ENCODE data around the gene ZFTA. TPM values are rescaled to one million over a fixed set of nuclear protein-coding genes. Genes with fewer than 3 reads are reported as not detected.

Gene ZFTA
- total RNA-seq, 1 donor from 2014 or later: 12.5 TPM

DNA sequence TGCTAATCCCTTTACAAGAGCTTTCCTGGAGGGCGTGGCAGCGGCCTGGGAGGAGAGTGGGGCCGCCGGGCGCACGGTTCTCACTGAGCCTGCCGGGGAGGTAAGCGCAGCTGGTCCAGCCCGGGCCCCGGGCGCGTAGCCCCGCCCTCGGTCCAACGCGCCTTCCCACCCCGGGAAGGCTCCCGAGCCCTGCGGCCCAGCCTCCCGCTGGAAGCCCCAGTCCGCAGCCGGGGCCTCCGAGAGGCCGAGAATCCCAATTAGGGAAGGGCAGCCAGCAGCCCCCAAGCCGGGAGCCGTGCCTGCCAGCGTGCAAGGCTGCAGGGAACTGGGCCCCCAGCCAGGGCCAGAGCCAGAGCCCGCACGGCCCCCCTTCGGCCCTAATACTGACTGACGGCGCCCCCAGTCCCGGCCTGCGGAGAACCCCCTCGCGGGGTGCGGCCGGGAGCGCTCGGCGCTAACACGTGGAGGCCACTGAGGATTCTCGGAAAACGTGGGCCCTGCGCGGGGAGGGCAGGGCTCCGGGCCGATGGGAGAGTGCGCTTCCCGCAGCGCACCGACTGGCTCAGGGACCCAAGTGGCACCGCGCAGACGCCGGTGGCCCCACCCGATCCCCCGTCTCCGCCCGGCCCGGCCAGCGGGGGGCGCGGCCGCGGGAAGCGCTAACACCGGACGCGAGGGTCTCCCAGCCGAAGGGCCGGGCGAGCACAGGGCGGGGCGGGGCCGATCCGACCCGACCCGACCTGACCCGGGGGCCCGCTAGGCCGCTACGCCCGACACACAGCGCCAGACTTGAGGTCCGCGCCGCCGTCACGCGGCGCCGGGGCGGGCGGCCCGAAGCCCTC is 5.7 kb downstream of the ZFTA start:
- ChIA-PET POLR2A (no interaction called here), CTCF (no interaction called here)
- no peak for DNase-seq
- Mint-ChIP-seq H3K9me3 (no peaks in the 10 kb centered on the region), H3K4me3 (no peak overlapping the region), H3K36me3 (ENCODE audit: low read depth) (peaks cover 14% of the 10 kb centered on the region), H3K27ac (no peak overlapping the region), H3K4me1 (peaks cover 7% of the 10 kb centered on the region), H3K27me3 (no peaks in the 10 kb centered on the region)
- intact Hi-C loops (cut with micrococcal nuclease): no loop called here
- no peak for ATAC-seq (ENCODE audit: low read depth)
- TF ChIP-seq, protein P1, sequence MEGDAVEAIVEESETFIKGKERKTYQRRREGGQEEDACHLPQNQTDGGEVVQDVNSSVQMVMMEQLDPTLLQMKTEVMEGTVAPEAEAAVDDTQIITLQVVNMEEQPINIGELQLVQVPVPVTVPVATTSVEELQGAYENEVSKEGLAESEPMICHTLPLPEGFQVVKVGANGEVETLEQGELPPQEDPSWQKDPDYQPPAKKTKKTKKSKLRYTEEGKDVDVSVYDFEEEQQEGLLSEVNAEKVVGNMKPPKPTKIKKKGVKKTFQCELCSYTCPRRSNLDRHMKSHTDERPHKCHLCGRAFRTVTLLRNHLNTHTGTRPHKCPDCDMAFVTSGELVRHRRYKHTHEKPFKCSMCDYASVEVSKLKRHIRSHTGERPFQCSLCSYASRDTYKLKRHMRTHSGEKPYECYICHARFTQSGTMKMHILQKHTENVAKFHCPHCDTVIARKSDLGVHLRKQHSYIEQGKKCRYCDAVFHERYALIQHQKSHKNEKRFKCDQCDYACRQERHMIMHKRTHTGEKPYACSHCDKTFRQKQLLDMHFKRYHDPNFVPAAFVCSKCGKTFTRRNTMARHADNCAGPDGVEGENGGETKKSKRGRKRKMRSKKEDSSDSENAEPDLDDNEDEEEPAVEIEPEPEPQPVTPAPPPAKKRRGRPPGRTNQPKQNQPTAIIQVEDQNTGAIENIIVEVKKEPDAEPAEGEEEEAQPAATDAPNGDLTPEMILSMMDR (IDR thresholded peaks at IDR 0.05): no peak

DNA sequence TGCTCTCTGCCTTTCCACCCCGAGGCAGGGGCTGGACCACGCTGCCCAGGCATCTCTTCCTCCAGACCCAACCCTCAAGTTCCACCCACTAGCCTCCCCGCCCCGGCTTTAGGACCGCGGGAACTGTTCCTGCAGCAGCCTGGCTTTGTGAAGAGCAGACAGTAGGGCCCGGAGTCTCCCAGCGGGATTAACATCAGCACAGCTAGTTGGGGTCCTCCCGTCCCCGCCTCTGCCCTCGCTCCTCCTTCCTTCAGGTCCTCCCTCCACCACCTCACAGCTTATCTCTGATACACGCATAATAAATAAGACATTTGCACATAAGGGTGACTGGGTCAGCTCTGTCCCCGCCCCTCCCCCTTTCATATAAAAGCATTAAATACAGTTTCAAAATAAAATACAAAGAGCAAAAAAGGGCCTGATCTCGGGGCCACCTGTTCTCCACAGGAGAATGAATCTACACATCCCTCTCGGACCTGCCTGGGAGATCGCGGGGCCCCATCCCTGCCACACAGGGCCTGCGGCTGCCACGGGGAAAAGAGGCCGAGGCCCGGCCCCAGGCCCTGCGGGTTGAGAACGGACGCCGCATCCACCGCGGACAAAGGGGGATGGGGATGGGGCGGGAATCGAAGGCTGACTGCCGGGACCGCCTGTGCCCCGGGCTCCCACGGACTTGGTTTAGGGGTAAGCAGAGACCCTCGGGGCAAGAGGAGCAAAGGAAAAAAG is 6.5 kb downstream of the ZFTA start:
- no peak for ATAC-seq (ENCODE audit: low read depth)
- TF ChIP-seq, protein P1 (IDR thresholded peaks at IDR 0.05): no peak
- H3K4me3 Mint-ChIP-seq: no peak overlapping the region
- ChIA-PET CTCF (no interaction called here), POLR2A (no interaction called here)
- DNase-seq: no peak
- H3K27me3 Mint-ChIP-seq: no peaks in the 10 kb centered on the region
- H3K9me3 Mint-ChIP-seq: no peaks in the 10 kb centered on the region
- H3K36me3 Mint-ChIP-seq (ENCODE audit: low read depth): peaks cover 12% of the 10 kb centered on the region
- no peak overlapping the region for H3K27ac Mint-ChIP-seq
- intact Hi-C loops (cut with micrococcal nuclease): no loop called here
- peaks cover under 1% of the 10 kb centered on the region for H3K4me1 Mint-ChIP-seq

DNA sequence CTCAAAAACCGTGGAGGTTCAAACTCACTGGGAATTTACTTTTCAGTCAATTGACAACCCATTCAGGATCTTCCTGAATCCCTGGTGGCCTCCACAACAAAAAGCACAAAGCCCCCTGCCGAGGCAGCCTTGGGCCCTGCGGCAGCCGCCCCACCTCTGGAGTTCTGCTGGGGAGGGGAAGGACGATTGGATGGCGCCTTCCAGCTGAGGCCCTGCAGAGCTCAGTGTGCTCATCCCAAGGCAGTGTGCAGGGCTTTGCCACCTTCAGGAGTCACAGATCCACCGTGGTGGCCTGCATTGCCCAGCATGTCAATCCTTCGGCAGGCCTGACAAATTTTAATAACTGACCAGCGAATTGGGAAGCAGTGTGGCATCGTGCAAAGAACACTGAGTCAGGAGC is 7.4 kb downstream of the ZFTA start:
- Mint-ChIP-seq H3K36me3 (ENCODE audit: low read depth) (peaks cover 14% of the 10 kb centered on the region), H3K27ac (no peak overlapping the region), H3K9me3 (no peaks in the 10 kb centered on the region), H3K4me3 (no peak overlapping the region), H3K4me1 (no peaks in the 10 kb centered on the region), H3K27me3 (no peaks in the 10 kb centered on the region)
- POLR2A ChIA-PET: no interaction called here
- intact Hi-C loops (cut with micrococcal nuclease): no loop called here
- TF ChIP-seq, protein P1 (IDR thresholded peaks at IDR 0.05): no peak
- DNase-seq (no peak), ATAC-seq (ENCODE audit: low read depth) (no peak)
- CTCF ChIA-PET: no interaction called here

GRCh38 chr11:63760487-63761079 is 8.0 kb downstream of the ZFTA start:
- Mint-ChIP-seq H3K36me3 (ENCODE audit: low read depth) (peaks cover 14% of the 10 kb centered on the region), H3K27me3 (no peaks in the 10 kb centered on the region), H3K4me1 (no peaks in the 10 kb centered on the region), H3K27ac (no peak overlapping the region), H3K4me3 (no peak overlapping the region), H3K9me3 (no peaks in the 10 kb centered on the region)
- POLR2A ChIA-PET: no interaction called here
- CTCF ChIA-PET: no interaction called here
- ATAC-seq (ENCODE audit: low read depth): no peak
- DNase-seq: no peak
- intact Hi-C loops (cut with micrococcal nuclease): no loop called here
- TF ChIP-seq, protein P1 (IDR thresholded peaks at IDR 0.05): no peak
